Activated CD8-positive, alpha-beta memory T cell treated with anti-CD3 and anti-CD28 coated beads for 48 hours (primary cell): ENCODE data around the gene WNT16.

Source experiments
- DNase-seq, 3 experiments: peaks; one replicate each; pipeline ENCODE4 v3.0.0-alpha.2; 2020; ENCODE audit warnings: low read depth in 2 of 3, low spot score in 2 of 3

The WNT16 gene

DNA sequence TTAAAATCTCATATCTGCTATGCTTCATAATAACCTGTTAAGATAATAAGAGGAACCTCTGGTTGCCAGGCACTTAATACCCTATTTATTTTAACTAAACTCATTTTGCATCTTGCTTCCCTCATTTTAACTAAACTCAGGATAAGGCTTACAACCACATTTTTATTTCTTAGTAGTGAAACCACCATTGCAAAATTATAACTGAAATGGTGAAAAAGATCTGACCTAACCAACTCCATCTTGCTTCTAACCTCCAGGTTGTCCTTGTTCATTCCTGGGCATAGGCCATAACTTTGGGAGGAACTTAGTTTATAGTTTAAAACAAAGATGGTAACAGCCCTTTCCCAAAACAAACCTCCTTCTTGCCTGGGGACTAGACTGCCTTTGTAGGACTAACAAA lies 61.3 kb downstream of the WNT16 start:
- no peak for DNase-seq

DNA sequence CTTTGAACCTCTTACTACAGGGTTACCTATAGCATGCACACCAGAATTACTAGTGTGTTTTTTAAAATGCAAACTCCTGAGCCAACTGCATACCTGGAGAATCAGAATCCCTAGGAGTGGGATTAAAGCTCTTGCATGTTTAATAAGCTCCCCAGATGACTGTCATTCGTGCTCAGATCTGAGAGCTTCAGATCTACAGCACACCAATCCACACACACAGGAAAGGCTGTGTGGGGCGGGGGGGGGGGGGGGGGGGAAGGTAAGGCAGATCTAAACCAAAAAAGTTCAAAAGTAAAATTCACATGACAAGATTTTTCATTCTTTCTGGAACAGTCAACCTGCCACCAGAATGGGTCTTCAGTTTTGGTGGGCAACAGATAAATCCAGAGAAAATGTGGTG lies 61.8 kb downstream of the WNT16 start:
- DNase-seq = no peak
